OCI-M2 (cell line): ENCODE results near the gene DLK1.

Experiments used
- DNase-seq: peaks from one replicate; lab custom pipeline; 2025; ENCODE audit not compliant: unreplicated experiment; lab: John Stamatoyannopoulos, UW

The DLK1 gene

DNA sequence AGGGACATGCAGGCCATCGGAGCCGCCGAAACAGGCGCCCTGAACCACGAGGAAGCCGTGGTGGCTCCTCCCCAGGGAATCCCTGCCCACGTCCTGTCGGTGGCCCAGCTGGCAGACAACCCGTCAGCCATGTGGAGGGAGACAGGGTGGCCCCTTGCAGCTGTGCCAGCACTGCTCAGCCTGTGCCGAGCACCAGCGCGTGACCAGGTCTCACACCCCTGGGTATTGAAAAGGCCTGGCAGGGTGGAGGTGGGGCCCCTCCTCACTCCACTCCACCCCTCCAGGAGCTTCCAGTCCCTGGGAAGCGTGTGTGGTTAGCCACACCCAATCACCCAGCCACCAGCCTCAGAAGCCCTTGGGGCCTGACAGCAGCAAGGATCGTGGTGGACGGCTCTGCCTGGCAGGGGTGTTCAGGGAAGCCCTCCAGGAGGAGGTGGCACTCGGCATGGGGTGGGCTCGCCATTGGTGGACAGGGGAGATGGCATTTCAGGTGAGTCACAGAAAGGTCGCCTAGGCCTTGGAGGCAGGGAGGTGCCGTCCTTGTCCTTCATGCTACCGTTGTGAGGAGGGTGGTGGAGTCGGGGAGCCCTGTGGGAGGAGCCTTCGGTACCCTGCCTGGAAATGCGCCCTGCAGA is 12.3 kb upstream of the DLK1 start:
- DNase-seq, result no peak

DNA sequence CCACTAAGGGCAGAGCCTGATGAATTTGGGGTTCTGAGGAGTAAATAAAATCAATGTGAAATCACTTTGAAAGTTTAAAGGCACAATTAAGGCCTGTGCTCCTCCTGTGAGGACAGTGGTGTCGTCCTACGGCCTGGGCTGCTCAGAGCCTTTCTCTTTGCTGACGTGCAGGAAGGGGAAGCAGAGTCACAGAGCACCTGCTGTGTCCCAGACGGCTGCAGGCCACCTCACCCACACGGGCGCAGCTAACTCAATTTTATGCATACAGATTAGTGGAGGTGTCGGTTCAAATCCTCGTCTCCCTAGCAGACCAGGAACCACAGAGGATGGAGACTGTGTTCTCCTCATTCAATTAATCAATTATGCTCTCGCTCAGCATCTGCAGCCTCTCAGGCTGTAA is 11.4 kb upstream of the DLK1 start:
- DNase-seq, result no peak

DNA sequence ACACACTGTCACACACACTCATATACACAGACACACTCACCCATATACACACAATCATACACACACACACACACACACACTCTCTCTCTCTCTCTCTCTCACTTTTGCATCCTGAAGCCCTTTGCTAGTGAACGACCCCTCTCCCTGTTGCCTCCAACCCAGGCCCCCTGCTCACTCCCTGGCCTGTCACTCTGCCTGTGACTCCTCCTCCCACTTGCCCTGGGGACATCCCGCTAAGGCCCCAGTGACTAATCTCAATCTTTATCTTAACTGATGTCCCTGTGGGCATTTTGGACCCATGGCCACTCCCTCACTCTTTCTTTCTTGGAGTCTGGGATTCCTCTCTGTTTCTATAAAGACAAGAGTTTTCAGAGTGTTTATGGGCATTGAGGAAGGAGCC is 10.9 kb upstream of the DLK1 start:
- DNase-seq, result no peak

DNA sequence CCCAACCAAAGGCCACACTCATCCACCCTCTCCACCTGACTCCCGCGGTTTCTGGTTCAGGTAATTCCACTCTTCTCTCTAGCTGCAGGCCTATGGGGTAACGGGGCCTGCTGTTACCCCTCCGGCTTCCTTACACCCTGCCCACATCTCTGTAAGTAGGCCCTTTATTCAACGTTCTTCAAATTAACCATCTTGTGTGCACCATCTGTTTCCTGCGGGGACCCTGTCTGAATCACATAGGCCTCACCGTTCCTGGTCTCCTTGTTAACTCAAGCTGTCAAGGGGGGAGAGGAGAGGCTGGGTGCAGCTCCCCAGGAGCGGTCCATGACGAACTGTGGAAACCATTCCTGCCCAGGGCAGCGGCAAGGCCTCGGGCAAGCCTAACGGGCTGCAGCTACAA is 9.3 kb upstream of the DLK1 start:
- DNase-seq, result no peak

DNA sequence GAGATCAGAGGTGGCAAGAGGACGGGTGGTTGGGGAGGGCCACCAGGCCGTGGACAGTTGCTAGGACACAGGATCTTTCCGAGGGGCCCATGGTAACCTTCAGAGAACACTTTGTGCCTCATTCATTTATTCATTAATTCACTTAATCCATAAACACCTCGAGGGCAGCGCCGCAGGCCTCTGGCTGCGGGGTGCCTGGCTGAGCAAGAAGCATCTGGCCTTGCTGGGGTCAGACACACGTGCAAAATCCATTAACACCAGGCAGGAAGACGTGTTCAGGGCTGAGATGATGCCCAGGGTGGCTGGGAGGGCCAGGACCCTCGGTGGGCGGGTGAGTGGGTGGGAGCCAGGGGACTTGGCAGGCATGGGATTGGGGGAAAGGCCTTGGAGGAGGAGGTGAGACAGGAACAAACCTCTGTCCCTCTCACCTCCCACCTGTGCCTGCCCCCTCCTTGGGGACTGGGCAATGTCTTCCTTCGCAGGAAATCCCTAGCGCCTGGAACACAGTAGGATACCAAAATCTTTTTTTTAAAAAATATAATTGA is 6.6 kb upstream of the DLK1 start:
- DNase-seq, result no peak

DNA sequence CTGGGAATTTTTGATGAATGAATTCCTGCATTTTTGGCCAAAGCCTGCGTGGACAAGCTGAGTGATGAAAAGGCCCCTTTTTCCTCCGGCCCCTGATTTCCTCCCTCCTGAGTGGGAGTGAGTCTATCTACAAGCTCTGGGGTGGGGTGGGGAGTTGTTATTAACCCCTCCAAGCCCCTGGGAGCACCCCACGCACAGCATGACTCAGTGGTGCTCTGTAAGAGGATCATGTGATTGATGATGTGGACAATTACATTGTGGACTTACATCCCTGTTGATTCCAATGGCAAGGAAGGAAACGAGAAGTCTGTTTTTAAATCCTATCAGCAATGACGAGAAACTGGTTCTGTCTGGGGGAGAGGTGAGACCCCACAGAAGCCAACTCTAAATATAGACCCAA is 5.1 kb upstream of the DLK1 start:
- DNase-seq, result no peak

DNA sequence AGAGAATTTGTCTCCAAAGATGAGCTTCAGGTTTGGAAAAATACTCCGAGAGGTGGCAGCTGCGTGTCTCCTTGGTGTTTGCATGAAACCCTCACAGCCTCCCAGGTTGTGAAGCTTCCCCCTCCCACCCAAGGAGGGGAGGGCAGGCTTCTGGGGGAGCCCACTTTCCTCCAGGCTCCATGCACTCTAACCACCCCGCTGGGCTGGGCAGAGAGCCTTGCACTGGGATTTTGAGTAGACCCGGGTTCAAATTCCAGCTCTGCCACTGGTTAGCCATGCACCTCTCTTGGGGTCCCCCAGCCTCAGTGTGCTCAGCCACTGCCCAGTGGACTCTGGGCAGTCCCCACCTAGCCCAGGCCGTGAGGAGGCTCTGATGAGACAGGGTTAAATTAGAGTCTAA is 4.3 kb upstream of the DLK1 start:
- no peak for DNase-seq

DNA sequence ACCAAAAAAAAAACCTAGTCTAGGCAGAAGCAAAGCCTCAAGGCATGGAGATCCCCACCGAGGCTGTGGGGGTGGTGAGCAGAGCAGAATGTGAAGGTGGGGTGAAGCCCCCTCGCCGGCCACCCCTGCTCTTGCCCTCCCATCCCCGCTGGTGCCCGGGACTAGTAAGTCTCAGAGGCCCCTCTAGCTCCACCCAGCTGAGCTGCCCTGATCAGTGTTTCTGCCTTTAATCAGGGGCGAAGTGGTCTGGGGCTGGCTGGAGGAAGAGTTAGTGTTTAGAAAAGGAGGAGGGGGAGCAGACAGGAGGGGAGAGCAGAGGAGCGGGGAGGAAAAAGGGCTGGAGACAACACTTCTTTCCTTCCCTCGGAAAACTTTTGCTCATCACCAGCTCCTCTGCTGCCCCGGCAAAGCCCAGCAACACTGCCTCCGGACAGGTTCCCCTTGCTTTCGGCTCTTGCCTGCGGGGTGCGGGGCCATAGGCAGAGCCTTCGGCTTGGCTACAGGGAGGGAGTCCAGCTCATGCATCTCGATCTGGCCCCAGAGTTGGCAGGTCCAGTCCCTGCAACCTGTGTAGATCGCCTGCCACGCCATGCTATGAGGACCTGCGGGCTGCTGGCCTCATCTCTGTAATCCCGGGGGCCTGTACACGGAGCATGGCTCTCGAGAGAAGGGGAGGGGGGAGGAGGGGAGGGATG is 3.4 kb upstream of the DLK1 start:
- no peak for DNase-seq

DNA sequence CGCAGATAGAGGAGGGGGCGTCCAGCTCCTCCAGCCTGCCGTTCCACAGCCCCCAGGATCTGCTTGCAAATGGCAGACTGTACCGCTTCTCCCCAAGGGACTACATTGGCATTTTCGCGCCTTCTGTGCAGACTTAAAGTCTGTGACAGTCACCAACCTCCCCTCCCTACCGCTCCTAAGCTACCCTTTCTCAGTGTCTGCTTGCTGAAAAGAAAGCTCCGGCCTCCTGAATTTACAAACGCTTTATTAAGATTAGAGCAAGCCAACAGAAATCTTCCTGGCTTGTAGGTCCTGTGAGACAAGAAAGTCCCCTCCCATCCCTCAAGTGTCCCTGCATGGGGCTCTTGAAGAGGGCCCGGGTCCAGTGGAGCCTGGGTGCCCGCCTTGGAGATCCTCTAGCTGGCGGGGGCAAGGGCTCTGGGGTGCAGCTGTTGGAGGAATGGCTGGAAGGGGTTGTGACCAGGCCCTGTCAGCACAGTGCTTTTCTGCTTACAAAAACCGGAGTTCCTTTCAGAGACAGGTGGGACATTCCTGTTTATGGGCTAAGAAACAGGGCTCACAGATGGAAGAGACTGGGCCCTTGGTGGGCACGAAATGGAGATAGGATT is 2.8 kb upstream of the DLK1 start:
- DNase-seq, result no peak

DNA sequence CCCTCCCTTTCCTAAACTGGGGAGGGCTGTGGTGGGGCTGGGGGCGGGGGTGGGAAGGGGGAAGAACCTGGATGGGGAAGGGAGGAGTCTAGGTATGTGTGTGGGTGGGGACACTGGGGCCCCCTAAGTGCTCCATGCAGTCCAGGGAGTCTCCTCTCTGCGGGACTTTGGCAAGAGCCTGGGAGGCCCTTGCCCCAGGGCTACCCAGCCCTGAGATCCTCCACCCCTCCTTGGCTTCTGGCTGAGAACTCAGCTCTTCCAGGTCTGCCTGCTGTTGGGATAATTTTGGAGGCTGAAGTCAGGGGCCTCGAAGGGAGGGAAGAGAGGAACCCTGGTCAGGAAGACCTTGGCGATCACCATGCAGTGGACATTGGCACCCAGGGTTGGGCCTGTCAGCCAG is 2.2 kb upstream of the DLK1 start:
- DNase-seq, result no peak

DNA sequence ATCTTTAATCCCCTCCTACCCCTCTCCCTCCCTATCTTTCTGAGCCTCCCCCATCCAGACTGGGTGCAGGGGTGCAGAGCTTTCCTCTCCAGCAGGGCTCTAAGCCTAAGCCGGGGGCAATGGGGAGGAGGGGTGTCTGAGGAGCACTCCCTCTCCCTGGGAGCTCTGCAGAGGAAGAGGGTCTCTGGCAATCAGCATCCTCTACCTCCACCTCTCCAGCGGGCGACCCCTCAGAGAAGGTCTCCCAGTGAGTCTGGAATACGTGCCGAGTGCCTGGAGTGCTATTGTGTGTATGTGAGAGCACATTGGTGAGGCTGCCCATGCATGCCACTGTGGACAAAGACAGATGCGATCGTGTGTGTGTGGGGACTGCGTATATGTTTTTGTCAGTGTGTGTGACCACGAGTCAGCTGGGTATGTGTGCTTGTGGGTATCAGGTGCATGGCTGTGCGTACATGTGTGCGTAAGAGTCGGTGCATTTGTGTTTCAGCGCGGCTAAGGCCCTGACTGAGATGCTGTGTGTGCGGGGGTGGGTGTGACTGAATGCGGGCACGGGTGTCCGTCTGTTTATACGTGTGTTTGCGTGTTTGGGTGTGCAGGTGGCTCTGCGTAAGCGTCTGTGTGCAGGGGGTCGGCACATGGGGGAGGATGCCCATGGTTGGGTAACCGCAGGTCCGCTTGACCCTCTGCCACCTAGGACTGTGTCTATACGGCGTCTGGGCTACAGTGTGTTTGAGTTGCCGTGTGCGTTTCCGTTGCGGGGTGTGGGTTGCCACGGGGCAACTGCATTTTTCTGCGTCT is 905 bp upstream of the DLK1 start:
- DNase-seq, result no peak

DNA sequence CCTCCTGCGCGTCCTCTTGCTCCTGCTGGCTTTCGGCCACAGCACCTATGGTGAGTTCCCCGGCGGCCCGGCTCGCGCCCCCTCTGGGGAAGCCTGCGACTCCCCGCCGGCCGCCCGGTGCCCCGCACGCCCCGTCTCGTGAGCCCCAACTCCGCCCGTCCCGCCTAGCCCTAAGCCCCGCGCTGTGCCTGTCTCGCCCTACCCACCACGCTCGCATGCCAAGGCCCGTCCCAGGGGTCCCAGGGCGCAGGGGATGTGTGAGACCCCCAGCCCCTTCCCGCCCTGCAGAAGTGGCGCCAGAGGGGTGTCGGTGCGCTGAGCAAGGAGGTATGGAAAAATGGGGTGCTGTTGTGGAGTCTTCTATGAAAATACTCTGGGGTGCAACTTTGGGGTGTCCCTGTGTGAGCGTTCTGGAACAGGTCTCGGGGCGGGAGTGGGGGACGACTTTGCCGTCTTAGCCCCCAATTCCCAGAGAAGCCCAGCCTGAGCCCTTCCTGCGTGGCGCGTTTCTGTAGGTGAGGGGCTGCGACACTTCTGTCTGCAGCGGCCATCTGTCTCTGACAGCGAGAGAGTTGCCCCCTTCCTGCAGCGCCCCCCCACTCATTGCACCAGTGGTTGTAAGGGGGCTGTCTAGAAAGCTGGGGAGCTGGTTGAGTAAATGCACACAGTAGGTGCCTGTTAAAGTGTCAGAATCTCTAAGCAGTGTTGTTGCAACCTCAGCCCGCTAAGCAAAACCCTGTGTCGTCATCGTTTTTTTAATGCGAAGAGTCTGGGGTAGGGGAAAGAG is 587 bp downstream of the DLK1 start:
- DNase-seq, result no peak

DNA sequence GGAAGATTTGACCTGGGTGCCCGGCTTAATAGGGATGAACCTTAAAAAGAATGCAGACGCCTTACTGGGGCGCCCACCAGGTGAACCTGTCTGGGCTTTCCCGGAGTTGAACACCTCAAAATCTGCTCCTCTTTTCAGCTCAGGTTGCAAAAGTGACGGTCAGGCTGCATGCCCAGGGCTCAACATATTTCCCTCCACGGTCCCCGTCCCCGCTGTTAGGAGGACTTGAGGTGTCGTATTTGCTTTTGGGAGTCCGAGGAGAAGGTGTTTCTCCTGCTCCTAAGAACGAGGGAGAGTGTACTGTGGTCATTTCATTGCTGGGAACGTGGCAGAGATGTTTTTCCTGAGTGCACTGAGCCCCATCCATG is 1.2 kb downstream of the DLK1 start:
- no peak for DNase-seq

DNA sequence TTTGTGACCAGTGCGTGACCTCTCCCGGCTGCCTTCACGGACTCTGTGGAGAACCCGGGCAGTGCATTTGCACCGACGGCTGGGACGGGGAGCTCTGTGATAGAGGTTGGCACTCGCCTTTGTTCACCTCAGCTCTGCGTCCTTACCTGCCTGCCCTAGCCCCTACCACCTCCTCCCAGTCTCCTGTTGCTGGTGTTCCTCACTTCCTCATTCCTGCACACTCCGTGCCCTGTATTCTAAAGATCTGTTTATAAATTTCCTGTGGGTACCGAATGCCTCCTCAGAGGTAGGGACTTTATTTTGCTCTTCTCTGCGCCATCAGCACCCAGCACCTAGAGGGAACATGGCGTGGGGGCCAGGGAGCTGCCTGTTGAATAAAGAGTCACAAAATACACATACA is 2.3 kb downstream of the DLK1 start:
- DNase-seq, result no peak

DNA sequence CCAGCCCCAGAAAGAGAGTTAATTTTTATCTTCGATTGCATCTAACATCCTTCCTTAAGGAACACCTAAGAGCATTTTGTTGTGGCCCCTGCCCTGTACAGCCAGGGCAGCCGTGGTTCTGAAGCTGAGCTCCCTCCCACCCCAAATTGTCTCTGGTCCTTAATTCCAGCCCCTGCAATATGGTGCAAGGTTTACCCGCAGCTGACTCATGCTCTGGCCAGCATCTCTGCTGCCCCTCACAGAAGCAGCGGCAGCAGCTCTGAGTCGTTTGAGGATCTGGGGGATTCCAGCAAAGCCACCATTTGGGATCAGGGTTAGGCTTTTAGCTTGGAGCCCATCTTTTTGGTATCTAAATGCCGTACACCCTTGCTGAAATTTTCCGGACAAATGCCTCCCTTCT is 3.3 kb downstream of the DLK1 start:
- no peak for DNase-seq

DNA sequence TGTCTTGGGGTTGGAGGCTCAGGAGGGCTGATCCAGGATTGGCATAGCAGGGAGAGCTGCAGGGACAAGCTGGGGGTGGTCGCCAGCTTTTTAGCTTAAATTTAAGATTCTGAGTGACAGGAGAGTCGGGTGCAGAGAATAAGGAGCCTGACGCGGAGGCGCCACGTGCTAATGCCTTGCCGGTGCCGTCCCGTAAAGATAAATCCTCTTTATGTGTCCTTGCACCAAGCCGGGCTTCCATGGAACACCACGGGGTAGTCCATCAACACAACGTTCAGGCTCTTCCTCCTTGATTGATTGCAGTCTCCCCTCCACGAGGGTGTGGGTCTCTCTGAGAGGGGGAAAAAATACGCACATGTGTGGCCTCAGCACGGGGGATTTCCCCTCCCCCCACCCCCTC is 3.9 kb downstream of the DLK1 start:
- no peak for DNase-seq

DNA sequence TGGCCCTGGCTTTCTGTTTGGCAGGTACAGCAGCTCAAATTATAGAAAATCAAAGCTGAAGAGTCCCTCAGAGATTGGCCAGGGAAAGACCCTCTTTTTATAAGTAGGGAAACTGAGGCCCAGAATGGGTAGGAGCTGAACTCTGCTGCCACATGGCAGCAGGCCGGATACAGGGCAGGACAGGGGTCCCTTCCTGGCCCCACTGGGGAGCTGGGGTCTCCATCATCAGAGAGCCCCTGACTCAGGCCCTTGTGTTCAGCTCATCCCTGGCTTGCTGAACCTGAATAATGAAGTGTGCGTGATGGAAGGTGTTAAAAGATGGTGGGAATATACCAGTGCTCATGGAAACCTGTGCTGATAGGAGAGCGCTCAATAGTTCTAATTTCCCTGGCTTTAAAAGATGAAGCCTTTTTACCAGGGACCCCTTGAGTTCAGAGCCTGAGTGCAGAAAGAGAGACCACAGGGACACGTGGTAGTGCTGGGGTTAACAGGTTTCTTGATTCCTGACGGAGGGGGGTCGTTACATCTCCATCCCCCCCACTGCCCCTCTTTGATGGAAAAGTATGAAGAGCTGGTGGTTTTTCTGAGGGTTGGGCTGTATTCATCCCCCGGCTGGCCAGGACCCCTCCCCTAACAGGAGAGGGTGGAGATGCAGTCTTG is 4.4 kb downstream of the DLK1 start:
- DNase-seq, result no peak

DNA sequence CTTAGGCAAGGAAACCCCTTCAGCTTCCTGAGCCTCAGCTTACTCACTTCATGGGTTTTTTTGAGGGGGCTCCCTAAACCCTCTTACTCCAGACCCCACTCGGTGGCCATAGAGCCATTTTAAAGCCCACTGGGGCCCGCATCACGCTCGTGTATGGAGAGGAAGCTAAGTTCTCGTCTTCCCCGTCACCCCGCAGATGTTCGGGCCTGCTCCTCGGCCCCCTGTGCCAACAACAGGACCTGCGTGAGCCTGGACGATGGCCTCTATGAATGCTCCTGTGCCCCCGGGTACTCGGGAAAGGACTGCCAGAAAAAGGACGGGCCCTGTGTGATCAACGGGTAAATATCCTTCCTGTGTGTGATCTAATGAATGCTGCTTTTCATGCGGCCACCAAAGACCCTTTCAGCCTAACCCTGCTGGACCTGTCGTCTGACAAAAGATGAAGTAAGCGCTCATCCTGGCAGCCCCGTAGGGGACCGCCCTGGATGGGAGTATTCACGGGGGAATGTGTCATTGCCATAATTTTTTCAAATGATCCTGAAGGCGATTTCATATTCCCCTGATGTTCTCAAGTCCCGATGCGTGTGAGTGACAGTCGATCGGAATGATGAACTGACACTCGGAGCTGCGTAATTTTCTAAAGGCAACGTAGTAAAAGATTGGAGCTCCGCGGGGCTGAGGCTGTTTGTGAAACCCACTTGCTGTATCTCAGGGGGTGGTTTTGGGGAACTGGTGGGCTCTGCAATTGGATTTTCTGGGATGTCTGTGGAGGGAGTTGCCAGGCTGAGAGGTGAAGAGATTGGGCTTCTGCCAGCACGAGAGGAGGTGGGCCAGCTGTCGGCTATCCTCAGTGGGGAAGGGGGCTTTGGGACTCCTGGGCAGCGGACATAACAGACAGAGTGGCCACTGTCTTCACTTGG is 5.4 kb downstream of the DLK1 start:
- DNase-seq, result no peak

DNA sequence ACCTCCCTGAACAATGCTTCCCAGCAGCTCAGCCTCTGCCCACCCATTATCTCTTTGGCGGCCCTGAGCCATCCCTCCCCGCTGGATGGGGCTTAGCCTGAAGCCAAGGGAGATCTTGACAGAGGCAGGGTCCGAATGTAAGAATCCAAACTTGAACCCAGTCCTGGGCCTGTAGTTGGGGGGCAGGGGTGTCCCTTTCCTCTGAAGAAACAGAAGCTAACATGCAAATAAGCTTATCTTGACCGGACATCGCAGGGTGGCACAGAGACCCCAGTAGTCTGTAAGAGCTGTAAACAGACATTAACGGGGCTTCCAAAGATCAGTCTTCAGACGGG is 6.0 kb downstream of the DLK1 start:
- DNase-seq, result no peak
